Mesodermal cell (in vitro differentiated cells): ENCODE data around the gene PRR7.

ENCODE experiments used
- H3K27ac ChIP-seq: 2 replicates; pipeline ENCODE4 v1.7.0; 2013; ENCODE audit warnings: mild to moderate bottlenecking, low read depth, low read length, moderate library complexity; ENCODE audit not compliant: severe bottlenecking
- H3K36me3 ChIP-seq: 2 replicates; pipeline ENCODE4 v1.7.1; 2013; ENCODE audit warnings: mild to moderate bottlenecking, low read length, moderate library complexity; ENCODE audit not compliant: control insufficient read depth, insufficient read depth
- H3K4me1 ChIP-seq: one replicate; pipeline ENCODE4 v1.7.1; 2013; ENCODE audit warnings: mild to moderate bottlenecking, low read length; ENCODE audit not compliant: insufficient read depth, control insufficient read depth, poor library complexity, severe bottlenecking
- H3K4me3 ChIP-seq: 2 replicates; pipeline ENCODE4 v1.7.0; 2013; ENCODE audit warnings: low read length, control low read depth, mild to moderate bottlenecking; ENCODE audit not compliant: insufficient read depth, poor library complexity, severe bottlenecking; ENCODE audit errors: extremely low read depth
- H3K9me3 ChIP-seq: 2 replicates; pipeline ENCODE4 v1.7.1; 2013; ENCODE audit warnings: mild to moderate bottlenecking, low read length, moderate library complexity; ENCODE audit not compliant: control insufficient read depth
- WGBS, 2 experiments: methylation state at CpG; one replicate each; pipeline ENCODE4 v1.1.5; 2013; ENCODE audit warnings: missing lambda C conversion rate in 2 of 2; ENCODE audit not compliant: insufficient coverage in 2 of 2; 5-methylcytosine and 5-hydroxymethylcytosine counted together

Gene PRR7

DNA sequence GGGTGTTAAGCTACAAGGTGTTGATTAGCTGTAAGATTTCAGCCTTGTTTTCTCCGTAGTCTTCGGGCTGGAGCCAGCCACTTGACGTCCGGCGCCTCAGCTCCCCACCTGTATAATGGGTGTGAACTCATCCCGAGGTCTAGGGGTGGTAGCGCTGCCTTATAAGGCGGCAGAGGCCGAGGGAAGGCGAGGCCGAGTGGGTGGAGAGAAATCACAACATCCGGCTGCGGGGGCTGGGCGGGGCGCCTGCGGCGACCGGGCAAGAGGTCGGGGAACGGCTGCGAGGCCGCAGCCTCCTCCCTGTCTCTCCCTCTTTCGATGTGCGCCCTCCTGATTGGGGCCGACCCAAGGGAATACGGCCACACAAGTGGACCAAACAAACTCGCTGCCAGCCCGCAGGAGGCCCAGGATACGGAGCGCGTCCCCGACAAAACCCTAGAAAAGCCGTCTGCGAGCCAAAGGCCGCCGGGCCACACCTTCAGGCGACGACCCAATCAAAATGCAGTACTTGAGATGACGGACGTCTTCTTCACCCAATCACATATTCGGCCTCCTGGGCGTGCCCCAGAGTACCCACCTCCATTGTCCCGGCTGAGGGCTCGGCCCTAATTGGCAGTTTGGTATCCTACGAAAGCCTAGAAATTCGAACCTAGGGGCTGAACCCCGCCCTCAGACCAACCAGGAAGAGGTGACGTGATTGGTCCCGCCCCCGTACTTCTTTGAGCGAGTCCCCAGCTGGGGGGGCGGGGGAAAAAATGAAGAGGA, 20.6 kb upstream of the PRR7 start:
- Histone ChIP-seq H3K9me3 (no peaks in the 10 kb centered on the region), H3K36me3 (peaks cover 13% of the 10 kb centered on the region), H3K4me1 (peaks cover 17% of the 10 kb centered on the region), H3K27ac (peak overlapping the region; percentile 96), H3K4me3 (peak overlapping the region; percentile 54)
- WGBS, 2 experiments: 1 to 2% methylated on average over 36 to 51 of the region's 52 CpGs

DNA sequence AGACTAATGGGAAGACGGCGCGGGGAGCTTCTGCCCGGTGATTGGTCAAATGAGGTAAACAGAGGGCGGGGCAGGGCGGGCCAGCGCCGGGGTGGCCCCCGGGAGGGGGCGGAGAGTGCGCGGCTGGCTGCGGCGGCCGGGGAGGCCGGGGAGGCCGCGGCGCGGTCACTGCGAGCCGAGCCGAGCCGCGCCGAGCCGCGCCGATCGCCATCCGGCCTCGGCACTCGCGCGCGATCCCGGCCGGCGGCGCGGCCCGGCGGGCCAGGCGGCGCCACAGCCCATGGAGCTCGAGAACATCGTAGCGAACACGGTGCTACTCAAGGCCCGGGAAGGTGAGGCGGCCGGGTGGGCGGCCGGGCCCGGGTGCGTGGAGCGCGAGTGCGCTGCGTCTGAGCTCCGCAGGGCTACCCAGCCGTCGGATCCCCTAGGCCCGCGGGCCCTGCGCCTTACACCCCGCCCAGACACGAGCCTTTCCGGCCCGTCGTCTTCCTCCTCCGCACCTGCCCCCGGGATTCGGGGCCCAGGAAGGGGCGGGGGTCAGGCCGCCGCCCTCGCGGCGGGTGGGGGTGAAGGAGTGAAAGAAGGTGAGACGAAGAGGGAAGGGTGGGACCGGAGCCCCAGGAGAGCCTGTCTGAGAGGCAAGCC, 19.9 kb upstream of the PRR7 start, which contains the start of gene GRK6:
Gene GRK6, plus strand, starts transcription at position 111 of the 645 bp plus-strand sequence. Its CDS starts 170 bp downstream, at position 281.
- Histone ChIP-seq H3K36me3 (peaks cover 20% of the 10 kb centered on the region), H3K4me3 (peak within 1 kb of the TSS; percentile 76), H3K4me1 (peaks cover 17% of the 10 kb centered on the region), H3K9me3 (no peaks in the 10 kb centered on the region), H3K27ac (peak within 1 kb of the TSS; percentile 96)
- 0 to 1% methylated on average over 46 to 53 of the region's 82 CpGs for WGBS, 2 experiments

DNA sequence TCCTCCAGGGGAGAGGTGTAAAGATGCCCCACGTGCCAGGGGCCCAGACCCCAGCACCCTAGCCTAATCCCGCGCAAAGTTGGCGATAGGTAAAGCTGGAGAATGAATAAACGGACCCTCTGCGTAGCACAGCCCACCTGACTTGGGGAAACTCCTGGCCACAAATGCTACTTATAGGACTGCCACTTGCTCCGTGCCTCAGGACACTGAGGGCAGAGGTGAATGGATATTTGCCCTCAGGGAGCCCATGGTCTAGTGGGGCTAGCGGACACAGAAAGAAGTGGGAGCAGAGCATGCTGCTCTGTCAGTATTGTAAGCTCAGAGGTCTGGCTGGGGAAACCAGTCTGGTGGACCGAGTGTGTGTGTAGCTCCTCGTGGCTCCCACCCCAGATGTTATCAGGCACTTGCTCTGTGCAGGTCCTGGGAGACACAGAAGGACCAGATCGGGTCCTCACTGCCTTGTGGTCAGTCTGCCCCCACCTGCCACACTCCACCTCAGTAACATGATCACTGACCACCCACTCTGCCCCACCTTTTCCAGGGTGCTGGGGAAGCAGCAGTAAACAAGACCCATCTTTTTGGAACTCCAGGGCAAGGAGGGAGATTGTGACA, 19.3 kb upstream of the PRR7 start:
- H3K4me1 ChIP-seq: peaks cover 17% of the 10 kb centered on the region
- no peak overlapping the region for H3K27ac ChIP-seq
- peaks cover 25% of the 10 kb centered on the region for H3K36me3 ChIP-seq
- peak overlapping the region; percentile 76 for H3K4me3 ChIP-seq
- WGBS, 2 experiments: 33 to 36% methylated on average over 10 to 11 of the region's 11 CpGs
- H3K9me3 ChIP-seq: no peaks in the 10 kb centered on the region

DNA sequence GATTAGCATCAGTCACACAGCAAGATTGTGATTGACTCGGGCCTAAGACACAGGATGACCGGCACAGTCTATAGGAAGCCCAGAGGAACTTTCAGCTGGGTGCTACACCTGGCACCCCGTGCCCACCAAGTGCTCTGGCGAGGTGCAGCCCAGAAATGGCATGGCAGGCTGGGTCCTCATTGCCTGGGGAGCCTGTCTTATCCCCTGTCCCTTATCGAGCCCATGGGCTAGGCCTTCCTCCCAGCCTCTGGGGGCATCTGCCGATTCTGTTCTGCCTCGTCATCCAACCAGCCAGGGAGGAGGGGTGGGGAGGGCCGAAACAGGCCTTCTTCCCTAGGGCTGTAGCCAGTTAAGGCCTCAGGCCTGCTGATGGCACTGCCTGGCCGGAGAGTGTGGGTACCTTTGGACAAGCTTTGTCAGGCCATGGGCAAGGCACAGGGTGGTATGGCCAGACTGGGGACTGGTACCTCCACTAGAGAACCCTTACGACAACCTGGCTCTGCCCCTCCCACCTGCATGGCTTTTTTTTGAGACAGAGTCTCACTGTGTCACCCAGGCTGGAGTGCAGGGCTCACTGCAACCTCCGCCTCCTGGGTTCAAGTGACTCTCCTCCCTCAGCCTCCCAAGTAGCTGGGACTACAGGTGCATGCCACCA, 18.6 kb upstream of the PRR7 start:
- 91 to 96% methylated on average over 9 to 11 of the region's 11 CpGs for WGBS, 2 experiments
- Histone ChIP-seq H3K4me3 (no peak overlapping the region), H3K36me3 (peaks cover 32% of the 10 kb centered on the region), H3K4me1 (peaks cover 17% of the 10 kb centered on the region), H3K9me3 (no peaks in the 10 kb centered on the region), H3K27ac (no peak overlapping the region)

DNA sequence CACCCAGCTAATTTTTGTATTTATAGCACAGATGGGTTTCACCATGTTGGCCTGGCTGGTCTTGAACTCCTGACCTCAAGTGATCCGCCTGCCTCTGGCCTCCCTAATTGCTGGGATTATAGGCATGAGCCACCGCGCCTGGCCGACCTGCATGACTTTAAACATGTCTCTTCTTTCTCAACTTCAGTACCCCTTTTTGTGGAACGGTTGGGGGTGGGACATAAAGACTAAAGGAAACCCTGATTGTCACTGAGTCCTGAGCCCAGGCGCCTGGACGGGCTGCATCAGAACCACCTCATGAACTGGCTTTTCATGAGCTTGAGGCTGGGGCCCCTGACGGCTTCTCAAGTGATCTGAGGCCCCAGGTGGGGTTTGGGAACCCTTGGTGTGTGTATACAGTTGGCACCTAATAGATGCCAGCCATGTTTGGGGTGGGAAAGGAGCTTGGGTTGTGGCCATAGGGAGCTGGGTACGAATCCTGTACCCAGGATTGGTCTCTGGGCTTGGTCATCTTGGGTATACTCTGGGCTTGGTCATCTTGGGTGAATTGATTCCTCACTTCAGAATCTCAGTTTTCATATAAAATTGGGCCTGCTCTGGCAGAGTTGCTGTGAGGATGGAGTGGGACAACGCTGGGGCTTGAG, 17.9 kb upstream of the PRR7 start:
- H3K36me3 ChIP-seq: peaks cover 38% of the 10 kb centered on the region
- peaks cover 17% of the 10 kb centered on the region for H3K4me1 ChIP-seq
- H3K4me3 ChIP-seq: no peak overlapping the region
- WGBS, 2 experiments: 90 to 91% methylated on average over 7 to 10 of the region's 10 CpGs
- H3K9me3 ChIP-seq: no peaks in the 10 kb centered on the region
- no peak overlapping the region for H3K27ac ChIP-seq

DNA sequence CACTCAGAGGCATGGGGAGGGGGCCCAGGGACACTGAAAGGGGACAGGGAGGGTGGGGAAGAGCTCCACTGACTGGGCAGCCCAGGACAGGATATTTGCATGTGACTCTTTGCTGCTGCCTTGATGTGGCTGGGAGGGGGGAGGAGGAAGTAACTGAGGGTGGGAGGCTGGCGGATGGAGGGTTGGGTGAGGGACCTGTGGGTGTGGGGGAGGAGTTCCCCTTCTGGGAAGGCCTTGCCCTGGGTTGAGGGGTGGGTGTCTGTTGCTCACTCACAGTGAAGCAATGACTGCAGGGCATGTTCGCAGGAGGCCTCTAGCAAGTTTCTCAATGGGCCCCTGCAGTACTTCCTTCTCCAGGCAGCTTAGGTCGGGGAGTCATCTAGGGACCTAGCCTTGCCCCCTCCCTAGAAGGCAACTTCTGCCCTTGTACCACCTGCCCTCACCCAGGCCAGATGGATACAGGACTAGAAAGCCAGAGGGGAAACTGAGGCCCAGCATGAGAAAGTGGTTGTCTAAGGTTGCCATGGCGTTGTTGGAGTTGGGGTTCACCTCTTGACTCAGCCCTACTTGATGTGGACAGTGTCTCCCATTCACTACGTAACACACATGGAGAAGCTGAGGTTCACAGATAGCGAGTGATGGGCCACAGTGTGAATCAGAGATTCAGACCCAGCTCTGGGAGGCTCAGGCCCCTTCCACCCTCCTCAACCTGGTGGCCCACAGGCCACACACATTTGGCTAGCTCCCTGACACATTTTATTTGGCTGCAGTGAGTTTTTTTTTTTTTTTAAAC, 17.2 kb upstream of the PRR7 start:
- no peaks in the 10 kb centered on the region for H3K9me3 ChIP-seq
- WGBS, 2 experiments: 93 to 94% methylated on average over 6 of the region's 6 CpGs
- peaks cover 17% of the 10 kb centered on the region for H3K4me1 ChIP-seq
- H3K27ac ChIP-seq: no peak overlapping the region
- no peak overlapping the region for H3K4me3 ChIP-seq
- peaks cover 46% of the 10 kb centered on the region for H3K36me3 ChIP-seq

DNA sequence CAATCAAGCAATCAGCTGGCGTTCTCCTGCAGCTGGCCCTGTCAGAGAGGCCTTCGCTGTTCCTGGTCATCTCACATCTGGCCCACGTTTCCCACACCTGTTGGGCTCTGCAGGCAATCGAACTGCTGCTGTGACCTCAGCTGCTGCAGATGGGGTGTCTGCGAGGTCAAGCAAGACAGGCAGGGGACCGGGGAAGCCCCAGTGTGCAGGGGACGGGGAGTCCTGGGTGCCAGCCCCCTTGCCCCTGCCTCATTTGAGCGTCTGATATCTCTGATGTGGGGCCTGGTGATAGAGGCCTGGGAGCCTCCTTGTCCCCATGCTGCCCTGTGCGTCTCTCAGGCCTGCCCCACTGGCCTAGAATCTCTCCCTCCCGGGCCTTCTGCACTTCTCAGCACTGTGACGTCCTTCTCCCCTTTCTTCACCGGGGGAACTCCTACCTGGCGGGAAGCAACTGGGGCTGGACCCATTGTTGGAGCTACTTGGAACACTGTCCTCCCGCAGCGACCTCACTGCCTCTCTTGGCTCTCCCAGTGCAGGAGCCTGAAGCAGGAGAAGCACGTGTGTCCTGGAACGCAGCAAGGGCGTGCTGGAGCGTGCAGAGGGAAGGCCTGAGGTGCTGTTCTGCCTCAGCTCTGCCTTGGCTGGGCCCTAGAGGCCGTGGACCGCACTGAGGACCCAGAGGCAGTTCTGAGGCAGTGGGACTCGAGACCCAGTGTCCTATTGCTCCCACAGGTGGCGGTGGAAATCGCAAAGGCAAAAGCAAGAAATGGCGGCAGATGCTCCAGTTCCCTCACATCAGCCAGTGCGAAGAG, 16.3 kb upstream of the PRR7 start:
- no peak overlapping the region for H3K27ac ChIP-seq
- H3K9me3 ChIP-seq: no peaks in the 10 kb centered on the region
- no peak overlapping the region for H3K4me3 ChIP-seq
- H3K36me3 ChIP-seq: peaks cover 55% of the 10 kb centered on the region
- WGBS, 2 experiments: 94 to 95% methylated on average over 25 of the region's 26 CpGs
- peaks cover 15% of the 10 kb centered on the region for H3K4me1 ChIP-seq

DNA sequence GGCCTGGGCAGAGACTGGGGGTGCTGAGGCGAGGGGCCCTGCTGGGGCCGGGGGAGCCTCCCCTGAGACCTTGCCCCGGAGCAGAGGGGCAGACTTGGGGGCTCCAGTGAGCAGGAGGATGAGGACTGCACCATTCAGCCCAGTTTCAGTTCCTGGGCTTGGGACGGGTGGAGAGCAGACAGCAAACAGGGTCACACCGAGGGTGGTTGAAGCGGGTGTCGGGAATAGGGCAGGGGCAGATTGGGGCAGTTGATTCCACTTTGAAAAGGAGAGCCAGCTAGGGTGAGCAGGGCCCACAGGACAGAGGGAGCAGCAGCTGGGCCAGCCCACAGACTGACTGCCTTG, 15.7 kb upstream of the PRR7 start:
- H3K27ac ChIP-seq: no peak overlapping the region
- H3K36me3 ChIP-seq: peaks cover 57% of the 10 kb centered on the region
- H3K4me3 ChIP-seq: no peak overlapping the region
- H3K9me3 ChIP-seq: no peaks in the 10 kb centered on the region
- 89 to 91% methylated on average over 6 to 7 of the region's 7 CpGs for WGBS, 2 experiments
- peaks cover 11% of the 10 kb centered on the region for H3K4me1 ChIP-seq

DNA sequence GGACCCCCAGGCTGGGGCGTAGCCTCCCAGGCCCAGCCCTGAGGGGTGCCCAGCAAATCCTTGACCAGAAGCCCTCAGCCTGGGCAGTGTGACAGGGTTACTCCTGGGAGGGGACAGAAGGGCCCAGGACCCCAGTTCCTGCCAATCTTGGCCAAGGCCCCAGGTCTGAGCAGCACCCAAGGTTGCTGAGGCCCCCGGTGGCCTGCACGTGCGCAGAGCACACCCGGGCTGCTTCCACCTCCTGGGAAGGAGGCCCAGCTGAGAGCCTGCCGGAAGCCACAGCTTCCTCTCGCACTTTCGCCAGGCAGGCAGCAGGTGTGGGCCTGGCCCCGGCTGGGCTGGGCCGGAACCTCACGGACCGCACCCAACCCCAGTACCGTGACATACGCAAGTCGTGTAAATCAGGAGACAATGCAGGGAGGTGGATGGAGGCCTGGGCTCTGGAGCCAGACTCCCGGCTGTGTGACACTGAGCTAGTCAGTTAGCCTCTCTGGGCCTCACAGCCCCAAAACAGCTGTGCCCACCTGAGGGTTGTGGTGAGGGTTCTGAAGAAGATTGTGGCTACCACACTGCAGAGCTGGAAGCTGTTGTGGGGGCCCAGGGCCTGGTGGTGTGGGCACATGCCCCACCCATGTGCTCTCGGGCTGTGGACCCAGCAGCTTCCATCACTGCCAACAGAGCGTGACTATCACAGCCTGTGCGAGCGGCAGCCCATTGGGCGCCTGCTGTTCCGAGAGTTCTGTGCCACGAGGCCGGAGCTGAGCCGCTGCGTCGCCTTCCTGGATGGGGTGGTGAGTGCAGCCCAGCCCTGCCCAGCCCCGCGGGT, 15.1 kb upstream of the PRR7 start:
- no peak overlapping the region for H3K27ac ChIP-seq
- H3K9me3 ChIP-seq: no peaks in the 10 kb centered on the region
- peaks cover 11% of the 10 kb centered on the region for H3K4me1 ChIP-seq
- 97 to 98% methylated on average over 25 to 29 of the region's 29 CpGs for WGBS, 2 experiments
- no peak overlapping the region for H3K4me3 ChIP-seq
- H3K36me3 ChIP-seq: peaks cover 59% of the 10 kb centered on the region
